HEK293 (cell line): ENCODE results near the gene CEP135.
"Not testable (repeated sequence)": the region's sequence is repeated elsewhere in the genome, so short reads cannot be mapped to it uniquely, and the experiment has no call there.

Experiments
- CTCF ChIA-PET: fragments of 350-600 bp; formaldehyde crosslinking; extraction: SDS; loops from one replicate; lab custom pipeline; 2021; ENCODE audit warnings: antibody characterized with exemption; lab: Yijun Ruan, JAX
- POLR2A ChIA-PET: fragments of 300-600 bp; formaldehyde crosslinking; extraction: SDS; loops from one replicate; lab custom pipeline; 2020; ENCODE audit warnings: antibody characterized with exemption, inconsistent platforms; lab: Yijun Ruan, JAX
- H3K27ac ChIP-seq: fragments of 200-500 bp; sonication (Bioruptor generic); 2 replicates; pipeline ENCODE4 v1.5.1; 2014; ENCODE audit warnings: low read depth, low read length, control low read depth, inconsistent platforms; ENCODE audit errors: extremely low read depth
- H3K36me3 ChIP-seq, 2 experiments: fragments of 200-500 bp in 1 of 2; sonication (Bioruptor generic) in 1 of 2; 1 replicate in 1 of 2; 2 replicates in 1 of 2; pipeline ENCODE4 v1.5.1; 2014 to 2017; ENCODE audit warnings: inconsistent platforms in 2 of 2, low read length in 2 of 2; ENCODE audit not compliant: control insufficient read depth in 2 of 2, insufficient read depth in 1 of 2
- H3K4me1 ChIP-seq: fragments of 200-500 bp; sonication (Bioruptor generic); 2 replicates; pipeline ENCODE4 v1.5.1; 2014; ENCODE audit warnings: mild to moderate bottlenecking, low read length, inconsistent platforms; ENCODE audit not compliant: control insufficient read depth, insufficient read depth
- H3K4me3 ChIP-seq: 2 replicates; pipeline ENCODE4 v1.5.1; 2011; ENCODE audit warnings: low read depth, mild to moderate bottlenecking, control low read depth, low read length, moderate library complexity
- H3K9me3 ChIP-seq: fragments of 200-500 bp; sonication (Bioruptor generic); 2 replicates; pipeline ENCODE4 v1.5.1; 2014; ENCODE audit warnings: low read depth, low read length, inconsistent platforms; ENCODE audit not compliant: control insufficient read depth, insufficient read depth
- KLF9 ChIP-seq: fragments of 450-650 bp; formaldehyde crosslinking; IDR thresholded peaks from 2 replicates; pipeline ENCODE4 v1.5.1; 2016; ENCODE audit warnings: missing biosample characterization, missing genetic modification characterization, low read depth
- OSR2 ChIP-seq: fragments of 450-650 bp; formaldehyde crosslinking; IDR thresholded peaks from 2 replicates; pipeline ENCODE4 v1.5.1; 2016; ENCODE audit warnings: missing biosample characterization, missing genetic modification characterization
- PRDM10 ChIP-seq: fragments of 450-650 bp; formaldehyde crosslinking; IDR thresholded peaks from 2 replicates; pipeline ENCODE4 v1.5.1; 2016; ENCODE audit warnings: missing biosample characterization, missing genetic modification characterization
- TSHZ1 ChIP-seq: fragments of 450-650 bp; formaldehyde crosslinking; IDR thresholded peaks from 2 replicates; pipeline ENCODE4 v1.5.1; 2016; ENCODE audit warnings: missing biosample characterization, missing genetic modification characterization, borderline replicate concordance
- ZNF239 ChIP-seq: fragments of 450-650 bp; formaldehyde crosslinking; IDR thresholded peaks from 2 replicates; pipeline ENCODE4 v1.5.1; 2016; ENCODE audit warnings: missing biosample characterization, missing genetic modification characterization
- ZNF354C ChIP-seq: fragments of 450-650 bp; formaldehyde crosslinking; IDR thresholded peaks from 2 replicates; pipeline ENCODE4 v1.5.1; 2016; ENCODE audit warnings: missing biosample characterization, missing genetic modification characterization, low read depth, borderline replicate concordance
- ZNF416 ChIP-seq: fragments of 450-650 bp; formaldehyde crosslinking; IDR thresholded peaks from 2 replicates; pipeline ENCODE4 v1.5.1; 2016; ENCODE audit warnings: missing biosample characterization, missing genetic modification characterization
- ZNF529 ChIP-seq: fragments of 450-650 bp; formaldehyde crosslinking; IDR thresholded peaks from 2 replicates; pipeline ENCODE4 v1.5.1; 2017; ENCODE audit warnings: missing genetic modification characterization, missing biosample characterization; ENCODE audit not compliant: insufficient replicate concordance
- ZNF768 ChIP-seq: fragments of 450-650 bp; formaldehyde crosslinking; IDR thresholded peaks from 2 replicates; pipeline ENCODE4 v1.5.1; 2018; ENCODE audit warnings: missing biosample characterization, mild to moderate bottlenecking, missing genetic modification characterization

Gene CEP135

GRCh38 chr4:55933611-55934010, 15.1 kb upstream of the CEP135 start:
- Histone ChIP-seq H3K4me1 (no peaks in the 10 kb centered on the region), H3K9me3 (no peaks in the 10 kb centered on the region), H3K36me3 (no peaks in the 10 kb centered on the region), H3K27ac (no peak overlapping the region), H3K4me3 (no peak overlapping the region)
- ChIA-PET CTCF (interaction anchor here (3.1 kb wide), 1 partner anchor 15 kb away, joined by 21 read pairs; the partner anchor contains the start of gene CEP135), POLR2A (no interaction called here)
- TF ChIP-seq PRDM10 (tag by site-specific recombination) (peak; percentile 34; the same call in 1 of the 2 replicates), ZNF768 (tag by site-specific recombination) (no peak)

- POLR2A ChIA-PET, H3K36me3 ChIP-seq, H3K4me3 ChIP-seq, H3K27ac ChIP-seq, CTCF ChIA-PET, H3K4me1 ChIP-seq, H3K9me3 ChIP-seq: not testable (repeated sequence)
Measured at GRCh38 chr4:55935907-55936306, 12.8 kb upstream of the CEP135 start.

- Histone ChIP-seq H3K4me3 (no peak overlapping the region), H3K36me3 (no peaks in the 10 kb centered on the region), H3K9me3 (no peaks in the 10 kb centered on the region), H3K27ac (no peak overlapping the region), H3K4me1 (no peaks in the 10 kb centered on the region)
- ChIA-PET POLR2A (no interaction called here), CTCF (no interaction called here)
- no peak for TF ChIP-seq OSR2 (tag by site-specific recombination)
- TF ChIP-seq TSHZ1 (tag by site-specific recombination): no peak
Measured at GRCh38 chr4:55938481-55938880, 10.3 kb upstream of the CEP135 start.

- Histone ChIP-seq H3K4me3 (no peak overlapping the region), H3K4me1 (no peaks in the 10 kb centered on the region), H3K9me3 (no peaks in the 10 kb centered on the region), H3K27ac (no peak overlapping the region), H3K36me3 (no peaks in the 10 kb centered on the region)
- ChIA-PET POLR2A (no interaction called here), CTCF (interaction anchor here (1.0 kb wide), 2 partner anchors 9 to 593 kb away, joined by 3 to 5 read pairs; partner anchors contain the start of genes CEP135 and SRD5A3)
- TF ChIP-seq ZNF239 (tag by site-specific recombination) (no peak), ZNF354C (tag by site-specific recombination) (no peak), ZNF416 (tag by site-specific recombination) (no peak), KLF9 (tag by site-specific recombination) (no peak), ZNF529 (tag by site-specific recombination) (no peak)
Measured at GRCh38 chr4:55939421-55939820, 9.3 kb upstream of the CEP135 start.
